Amygdala (tissue), 56 donors: ENCODE measurements around the gene PRAMEF1.
"Not testable (repeated sequence)": the region's sequence is repeated elsewhere in the genome, so short reads cannot be mapped to it uniquely, and the experiment has no call there.

Experiments used
- DNase-seq, 56 donors: peaks; one replicate each; lab custom pipeline; 2025; lab: John Stamatoyannopoulos, UW

The PRAMEF1 gene

GRCh38 chr1:12791097-12791496 is at the start of gene PRAMEF1:
PRAMEF1 (plus strand) TSS chr1:12791397; CDS start chr1:12793228, 1,831 bp downstream.
- DNase-seq, result not testable (repeated sequence)

DNA sequence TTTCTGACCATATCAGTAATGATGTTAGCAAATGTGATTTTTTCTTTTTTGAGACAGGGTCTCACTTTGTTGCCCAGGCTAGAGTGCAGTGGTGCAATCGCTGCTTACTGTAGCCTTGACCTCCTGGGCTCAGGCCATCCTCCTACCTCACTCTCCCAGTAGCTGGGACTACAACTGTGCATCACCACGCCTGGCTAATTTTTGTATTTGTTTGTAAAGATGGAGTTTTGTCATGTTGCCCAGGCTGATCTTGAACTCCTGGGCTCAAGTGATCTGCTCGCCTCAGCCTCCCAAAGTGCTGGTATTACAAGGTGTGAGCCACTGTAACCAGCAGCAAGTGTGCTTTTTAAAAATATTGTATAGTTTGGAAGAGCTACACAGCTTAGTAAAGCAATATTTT is 49.3 kb upstream of the PRAMEF1 start:
- no peak for DNase-seq

GRCh38 chr1:12745126-12745991 is 45.8 kb upstream of the PRAMEF1 start:
- no peak for DNase-seq

GRCh38 chr1:12745992-12746323 is 45.2 kb upstream of the PRAMEF1 start, which contains the start of gene CFAP107:
CFAP107 (plus strand) TSS chr1:12746200; CDS start chr1:12746431, 231 bp downstream.
- DNase-seq, result no peak

DNA sequence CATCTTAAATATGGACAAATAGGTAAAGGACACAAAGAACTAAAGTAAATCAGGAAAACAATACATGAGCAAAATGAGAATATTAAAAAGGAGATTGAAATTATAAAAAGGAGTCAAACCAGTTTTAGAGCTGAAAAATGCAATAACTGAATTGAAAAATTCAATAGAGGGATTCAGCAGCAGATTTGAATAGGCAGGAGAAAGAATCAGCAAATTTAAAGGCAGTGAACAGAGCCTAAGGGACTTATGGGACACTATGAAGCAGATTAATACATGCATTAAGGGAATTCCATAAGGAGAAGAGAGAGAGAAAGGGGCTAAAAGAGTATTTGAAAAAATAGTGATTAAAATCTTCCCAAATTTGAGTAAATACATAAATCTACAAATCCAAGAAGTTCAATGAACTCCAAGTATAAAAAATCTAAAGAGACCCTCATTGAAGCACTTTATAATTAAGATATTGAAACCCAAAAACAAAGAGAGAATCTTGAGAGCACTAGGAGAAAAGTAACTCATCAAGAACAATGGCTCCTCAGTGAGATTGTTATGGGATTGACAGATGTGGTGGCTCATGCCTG is 42.3 kb upstream of the PRAMEF1 start:
- no peak for DNase-seq

DNA sequence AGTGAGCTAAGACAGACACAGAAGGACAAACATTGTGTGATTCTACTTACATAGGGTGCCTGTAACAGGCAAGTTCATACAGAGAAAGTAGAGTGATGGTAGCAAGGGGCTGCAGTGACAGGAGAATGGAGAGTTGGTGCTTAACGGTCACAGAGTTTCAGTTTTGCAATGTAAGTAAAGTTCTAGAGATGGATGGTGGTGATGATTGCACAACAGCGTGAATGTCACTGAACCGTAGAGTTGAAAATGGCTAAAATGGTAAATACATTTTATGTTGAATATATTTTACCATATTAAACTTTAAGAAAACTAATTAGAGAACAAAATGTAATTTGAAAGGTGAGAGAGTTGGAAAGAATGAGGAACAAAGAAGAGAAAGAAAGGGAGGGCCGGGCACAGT is 36.5 kb upstream of the PRAMEF1 start:
- no peak for DNase-seq

- no peak for DNase-seq
Observed at GRCh38 chr1:12756273-12756672, 34.9 kb upstream of the PRAMEF1 start.

GRCh38 chr1:12756768-12757413 is 34.3 kb upstream of the PRAMEF1 start:
- no peak for DNase-seq

DNA sequence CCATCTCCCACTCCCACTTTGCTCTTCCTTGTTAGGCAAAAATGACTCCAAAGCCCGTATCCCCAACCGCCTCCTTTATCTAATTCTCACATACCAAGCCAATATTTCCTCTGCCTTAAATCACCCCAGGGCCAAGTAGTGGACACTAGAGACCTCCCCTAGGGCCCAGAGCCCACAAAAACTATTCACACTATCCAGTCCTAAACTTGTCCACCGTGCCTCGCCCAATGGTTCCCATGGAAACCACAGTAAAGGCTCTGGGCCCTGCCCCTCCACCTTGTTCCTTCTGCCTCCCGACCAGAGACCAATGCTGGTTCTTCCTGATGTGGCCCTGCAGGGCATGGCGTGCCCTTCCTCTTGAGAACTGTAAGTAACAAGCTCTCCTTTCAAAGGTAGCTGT is 33.4 kb upstream of the PRAMEF1 start:
- no peak for DNase-seq

GRCh38 chr1:12760256-12760795 is 30.9 kb upstream of the PRAMEF1 start:
- no peak for DNase-seq

DNA sequence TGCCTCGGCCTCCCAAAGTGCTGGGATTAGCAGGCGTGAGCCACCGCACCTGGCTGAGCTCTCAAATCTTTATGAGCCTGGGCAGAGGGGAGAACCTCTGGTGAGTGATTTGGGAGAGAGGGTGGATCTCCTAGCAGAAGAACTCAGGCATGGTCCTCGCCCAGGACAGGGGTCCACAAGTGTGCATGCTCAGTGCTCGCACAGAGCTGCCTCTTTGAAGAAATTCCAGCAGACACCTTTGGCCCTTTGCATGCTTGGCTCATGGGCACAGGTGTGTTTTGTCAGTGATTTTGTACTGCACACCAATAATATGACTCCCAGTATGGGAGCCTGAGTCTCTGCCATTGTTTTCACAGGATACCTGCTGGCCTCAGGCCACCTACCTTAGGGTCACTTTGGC is 29.4 kb upstream of the PRAMEF1 start:
- no peak for DNase-seq

- DNase-seq, result no peak
Observed at GRCh38 chr1:12762766-12763165, 28.4 kb upstream of the PRAMEF1 start.

DNA sequence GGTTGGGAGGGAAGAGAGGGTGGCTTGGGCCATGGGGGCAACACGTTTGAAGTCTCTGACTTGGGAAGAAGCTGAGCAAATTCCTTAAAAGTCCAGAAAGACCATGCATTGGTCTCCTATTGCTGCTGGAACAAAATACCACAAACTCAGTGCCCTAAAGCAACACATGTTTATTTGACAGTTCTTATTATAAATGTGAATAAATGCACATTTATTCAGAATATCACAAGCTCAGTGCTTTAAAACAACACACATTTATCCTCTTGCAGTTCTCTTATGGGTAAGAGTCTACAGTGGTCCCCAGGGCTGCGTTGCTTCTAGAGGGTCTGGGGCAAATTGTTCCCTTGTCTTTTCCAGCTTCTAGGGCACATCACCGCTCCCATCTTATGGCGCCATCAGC is 27.7 kb upstream of the PRAMEF1 start:
- DNase-seq, result no peak

- no peak for DNase-seq
Observed at GRCh38 chr1:12764016-12764415, 27.2 kb upstream of the PRAMEF1 start.

DNA sequence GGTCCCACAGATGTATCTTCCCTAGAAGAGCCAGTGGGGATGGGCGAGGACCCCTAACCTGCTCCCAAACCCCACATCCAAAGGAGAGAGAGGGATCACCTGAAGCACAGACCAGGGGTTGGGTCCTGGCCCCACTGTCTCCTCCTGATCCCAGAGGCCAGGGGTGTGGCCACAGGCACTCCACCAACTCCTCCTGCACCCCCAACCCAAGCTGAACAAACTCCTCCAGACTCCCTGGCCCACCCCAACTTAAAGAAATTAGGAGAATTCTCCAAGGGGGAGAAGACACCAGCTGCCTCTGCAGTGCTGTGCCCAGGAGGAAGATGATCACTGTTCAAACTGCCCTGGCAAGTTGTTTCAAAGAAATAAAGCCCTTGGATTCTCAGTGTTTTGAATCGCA is 22.2 kb upstream of the PRAMEF1 start:
- DNase-seq, result no peak

GRCh38 chr1:12769976-12770505 is 21.2 kb upstream of the PRAMEF1 start:
- no peak for DNase-seq

DNA sequence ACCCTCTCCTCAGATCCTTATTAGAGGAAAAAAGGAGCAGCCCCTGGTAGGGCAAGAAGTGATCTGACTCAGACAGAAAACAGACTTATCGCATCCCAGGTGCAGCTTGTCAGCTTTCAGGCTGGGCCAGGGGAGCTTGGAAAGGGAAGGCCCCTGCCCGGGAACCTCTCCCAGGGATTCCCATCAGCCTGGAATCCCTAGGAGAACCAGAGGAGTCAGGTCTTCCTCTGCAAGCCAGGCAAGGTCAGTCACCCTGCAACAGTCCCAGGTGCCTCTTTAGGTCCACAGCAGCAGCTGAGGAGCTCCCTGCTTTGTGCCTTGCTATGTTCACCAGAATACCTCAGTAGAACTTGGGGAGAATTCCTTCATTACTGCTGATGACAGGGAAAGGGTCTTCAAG is 20.6 kb upstream of the PRAMEF1 start:
- DNase-seq, result no peak

GRCh38 chr1:12771186-12771585 is 20.0 kb upstream of the PRAMEF1 start:
- no peak for DNase-seq

- no peak for DNase-seq
Observed at GRCh38 chr1:12772520-12772919, 18.7 kb upstream of the PRAMEF1 start.

GRCh38 chr1:12773438-12773837 is 17.8 kb upstream of the PRAMEF1 start, which contains the start of gene PRAMEF12:
PRAMEF12 (plus strand) TSS chr1:12773738; CDS start chr1:12774868, 1,130 bp downstream.
- DNase-seq, result no peak

DNA sequence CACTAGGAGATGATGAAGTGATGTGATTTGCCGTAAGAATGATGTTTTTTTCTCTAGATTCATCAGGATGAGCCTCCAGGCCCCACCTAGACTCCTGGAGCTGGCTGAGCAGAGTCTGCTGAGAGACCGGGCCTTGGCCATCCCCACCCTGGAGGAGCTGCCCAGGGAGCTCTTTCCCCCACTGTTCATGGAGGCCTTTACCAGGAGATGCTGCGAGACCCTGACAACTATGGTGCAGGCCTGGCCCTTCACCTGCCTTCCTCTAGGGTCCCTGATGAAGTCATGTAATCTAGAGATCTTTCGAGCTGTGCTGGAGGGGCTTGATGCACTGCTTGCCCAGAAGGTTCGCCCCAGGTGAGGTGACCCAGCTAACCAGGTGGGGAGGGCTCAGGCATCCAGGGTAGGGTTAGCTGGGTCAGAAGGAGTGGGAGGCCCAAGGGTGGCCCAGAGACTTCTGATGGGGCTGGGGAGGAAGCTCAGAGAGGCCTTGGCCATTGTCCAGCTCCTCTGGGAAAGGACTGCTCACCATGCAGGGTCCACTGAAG is 16.3 kb upstream of the PRAMEF1 start:
- DNase-seq, result no peak
